ENCODE data around the gene LOC128125822.
"Not testable (repeated sequence)": the region's sequence is repeated elsewhere in the genome, so short reads cannot be mapped to it uniquely, and the experiment has no call there.

Gene LOC128125822

GRCh38 chr6:63582579-63583231, 10.4 kb downstream of the LOC128125822 start:
- Histone ChIP-seq H3K4me2 (ENCODE audit: low read length) (no peak overlapping the region), H2AFZ (no peak overlapping the region), H3K4me1 (no peaks in the 10 kb centered on the region), H3K4me3 (ENCODE audit: low read depth, low read length) (no peak overlapping the region), H3K9ac (no peak overlapping the region), H3K27ac (no peak overlapping the region), H3K36me3 (ENCODE audit: control insufficient read depth, insufficient read depth, low read length) (no peaks in the 10 kb centered on the region), H3K27me3 (ENCODE audit: control insufficient read depth, insufficient read depth, low read length) (no peaks in the 10 kb centered on the region), H3K9me3 (ENCODE audit: control insufficient read depth, low read length) (no peaks in the 10 kb centered on the region), H3K79me2 (no peaks in the 10 kb centered on the region)
- no peak for TF ChIP-seq CTCF (IDR thresholded peaks at IDR 0.05)

- Histone ChIP-seq H3K27ac (no peak overlapping the region), H3K36me3 (ENCODE audit: control insufficient read depth, insufficient read depth, low read length) (no peaks in the 10 kb centered on the region), H3K9me3 (ENCODE audit: control insufficient read depth, low read length) (no peaks in the 10 kb centered on the region), H2AFZ (no peak overlapping the region), H3K4me2 (ENCODE audit: low read length) (no peak overlapping the region), H3K4me3 (ENCODE audit: low read depth, low read length) (no peak overlapping the region), H3K79me2 (no peaks in the 10 kb centered on the region), H3K9ac (no peak overlapping the region), H3K4me1 (no peaks in the 10 kb centered on the region), H3K27me3 (ENCODE audit: control insufficient read depth, insufficient read depth, low read length) (no peaks in the 10 kb centered on the region)
- no peak for TF ChIP-seq CTCF (IDR thresholded peaks at IDR 0.05)
Observed at GRCh38 chr6:63584125-63584514, 11.8 kb downstream of the LOC128125822 start.

GRCh38 chr6:63584566-63584965, 12.3 kb downstream of the LOC128125822 start:
- H3K27me3 ChIP-seq (ENCODE audit: control insufficient read depth, insufficient read depth, low read length): no peaks in the 10 kb centered on the region
- H3K79me2 ChIP-seq: no peaks in the 10 kb centered on the region

GRCh38 chr6:63585652-63586051, 13.4 kb downstream of the LOC128125822 start:
- H2AFZ ChIP-seq; H3K27ac ChIP-seq; H3K9ac ChIP-seq; H3K4me2 ChIP-seq (ENCODE audit: low read length); H3K4me3 ChIP-seq (ENCODE audit: low read depth, low read length); H3K4me1 ChIP-seq; H3K79me2 ChIP-seq; H3K9me3 ChIP-seq (ENCODE audit: control insufficient read depth, low read length); H3K36me3 ChIP-seq (ENCODE audit: control insufficient read depth, insufficient read depth, low read length); H3K27me3 ChIP-seq (ENCODE audit: control insufficient read depth, insufficient read depth, low read length): not testable (repeated sequence)

More at GRCh38 chr6:63584566-63584965, 12.3 kb downstream of the LOC128125822 start:
- no peak overlapping the region for H3K9ac ChIP-seq
- no peaks in the 10 kb centered on the region for H3K4me1 ChIP-seq
- TF ChIP-seq CTCF (IDR thresholded peaks at IDR 0.05): no peak
- H3K27ac ChIP-seq: no peak overlapping the region
- H3K4me3 ChIP-seq (ENCODE audit: low read depth, low read length): no peak overlapping the region
- H2AFZ ChIP-seq: no peak overlapping the region
- H3K9me3 ChIP-seq (ENCODE audit: control insufficient read depth, low read length): no peaks in the 10 kb centered on the region
- no peak overlapping the region for H3K4me2 ChIP-seq (ENCODE audit: low read length)
- H3K36me3 ChIP-seq (ENCODE audit: control insufficient read depth, insufficient read depth, low read length): no peaks in the 10 kb centered on the region

- Histone ChIP-seq H3K79me2 (no peaks in the 10 kb centered on the region), H3K9me3 (ENCODE audit: control insufficient read depth, low read length) (no peaks in the 10 kb centered on the region), H3K4me2 (ENCODE audit: low read length) (no peak overlapping the region), H3K27me3 (ENCODE audit: control insufficient read depth, insufficient read depth, low read length) (no peaks in the 10 kb centered on the region), H3K36me3 (ENCODE audit: control insufficient read depth, insufficient read depth, low read length) (no peaks in the 10 kb centered on the region), H3K9ac (no peak overlapping the region), H3K4me1 (no peaks in the 10 kb centered on the region), H3K27ac (no peak overlapping the region), H3K4me3 (ENCODE audit: low read depth, low read length) (no peak overlapping the region), H2AFZ (no peak overlapping the region)
- no peak for TF ChIP-seq CTCF (IDR thresholded peaks at IDR 0.05)
Observed at GRCh38 chr6:63589952-63590411, 17.7 kb downstream of the LOC128125822 start.
